Measurements from ENCODE around the gene TMEM106C.
"Not testable (repeated sequence)": the region's sequence is repeated elsewhere in the genome, so short reads cannot be mapped to it uniquely, and the experiment has no call there.

TMEM106C gene

DNA sequence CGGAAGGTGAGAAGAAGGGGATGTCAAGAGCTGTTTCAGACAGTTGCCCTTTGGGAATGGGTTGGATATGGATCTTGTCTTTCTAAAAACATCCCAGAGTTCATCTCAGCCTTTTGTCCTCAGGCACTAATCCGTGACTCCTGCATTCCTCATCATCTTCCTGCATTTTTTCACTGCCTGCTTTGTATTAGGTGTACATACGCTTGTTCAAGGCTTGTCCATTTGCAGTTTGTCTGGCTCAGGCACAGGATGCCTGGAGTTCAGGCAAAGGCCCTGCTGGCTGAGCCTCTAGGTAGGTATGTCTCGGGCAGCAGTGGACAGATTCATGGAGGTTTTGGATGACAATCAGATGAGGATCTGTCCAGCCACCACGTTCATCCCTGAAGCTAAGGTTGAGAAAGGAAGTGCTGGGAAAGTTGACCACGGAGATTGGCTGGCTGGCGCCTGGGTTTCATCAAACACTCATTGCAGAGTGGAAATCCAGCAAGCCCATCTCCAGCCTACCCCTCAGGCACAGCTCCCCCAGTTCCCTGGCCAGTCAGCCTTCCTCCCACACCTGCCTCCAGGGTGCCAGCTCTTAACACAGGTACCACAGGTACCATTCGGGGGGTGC is 12.4 kb upstream of the TMEM106C start:
- DNase-seq = no peak

DNA sequence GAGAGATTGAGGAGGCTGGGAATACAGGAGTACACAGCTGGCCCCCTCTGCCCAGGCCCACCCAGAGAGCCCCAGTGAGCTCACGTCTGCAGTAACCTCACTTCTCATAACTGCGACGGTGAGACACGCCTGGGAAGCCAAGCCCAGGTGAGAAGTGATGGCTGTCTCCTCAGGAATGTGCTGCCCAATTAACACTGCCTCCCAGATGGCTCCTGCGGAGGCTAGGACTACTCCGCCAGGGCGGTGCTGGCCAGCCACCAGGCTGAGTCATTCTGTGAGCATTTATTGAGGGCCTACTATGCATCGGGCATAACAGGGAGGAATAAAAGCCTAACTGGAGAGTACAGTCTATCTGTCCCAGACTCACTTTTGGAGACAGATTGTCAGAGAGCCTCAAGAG is 9.3 kb upstream of the TMEM106C start:
- DNase-seq = no peak

DNA sequence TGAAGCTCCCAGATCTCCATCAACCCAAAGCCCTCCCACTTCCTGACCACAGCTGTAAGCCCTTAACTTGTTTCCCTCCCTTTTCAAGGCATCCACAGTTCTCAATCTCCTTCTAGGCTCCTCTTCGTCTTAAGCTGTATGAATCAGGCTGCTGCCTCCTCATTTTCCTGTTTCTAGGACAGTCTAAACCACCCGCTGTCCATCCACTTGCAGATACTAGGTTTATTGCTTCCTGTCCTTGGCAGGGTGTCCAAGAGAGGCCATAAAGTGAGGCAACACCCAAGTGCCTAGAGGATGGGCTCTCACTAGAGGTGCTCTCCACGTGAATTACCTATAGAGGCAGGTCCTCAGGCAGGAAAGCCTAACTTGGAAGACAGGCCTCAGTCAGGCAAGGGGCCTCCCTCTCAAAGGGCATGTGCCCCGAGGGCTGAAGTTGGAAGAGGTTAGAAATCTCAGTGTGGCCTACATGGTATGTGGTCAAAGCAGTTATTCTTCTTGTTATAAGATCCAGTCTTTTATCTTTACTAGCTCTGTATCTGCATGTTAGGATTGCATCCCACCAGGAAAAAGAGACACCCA is 8.8 kb upstream of the TMEM106C start:
- no peak for DNase-seq

DNA sequence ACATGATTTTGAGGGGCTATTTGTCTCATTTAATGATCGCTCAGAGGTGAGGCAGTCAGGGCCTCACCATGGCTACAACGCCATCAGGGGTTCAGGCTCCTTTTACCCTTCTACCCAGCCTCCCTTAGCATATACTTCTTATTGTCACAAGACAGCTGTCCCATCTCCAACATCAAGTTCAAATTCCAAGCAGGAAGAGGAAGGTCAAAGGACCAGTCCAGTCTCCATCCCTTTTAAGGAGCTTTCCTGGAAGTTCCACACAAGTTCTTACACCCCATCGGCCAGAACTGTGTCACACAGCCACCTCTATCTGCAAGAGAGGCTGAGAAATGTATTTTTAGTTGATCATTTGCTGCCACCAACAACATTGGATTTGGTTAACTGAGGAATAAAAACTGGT is 8.3 kb upstream of the TMEM106C start:
- DNase-seq = no peak

DNA sequence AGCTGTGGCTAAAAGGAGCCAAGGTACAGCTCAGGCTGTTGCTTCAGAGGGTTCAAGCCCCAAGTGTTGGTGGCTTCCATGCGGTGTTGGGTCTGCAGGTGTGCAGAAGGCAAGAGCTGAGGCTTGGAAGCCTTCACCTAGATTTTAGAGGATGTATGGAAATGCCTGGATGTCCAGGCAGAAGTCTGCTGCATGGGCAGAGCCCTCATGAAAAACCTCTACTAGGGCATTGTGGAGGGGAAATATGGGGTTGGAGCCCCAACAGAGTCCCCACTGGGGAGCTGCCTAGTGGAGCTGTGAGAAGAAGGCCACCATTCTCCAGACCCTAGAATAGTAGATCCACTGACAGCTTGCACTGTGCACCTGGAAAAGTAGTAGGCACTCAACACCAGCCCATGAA is 5.7 kb upstream of the TMEM106C start:
- DNase-seq = not testable (repeated sequence)

DNA sequence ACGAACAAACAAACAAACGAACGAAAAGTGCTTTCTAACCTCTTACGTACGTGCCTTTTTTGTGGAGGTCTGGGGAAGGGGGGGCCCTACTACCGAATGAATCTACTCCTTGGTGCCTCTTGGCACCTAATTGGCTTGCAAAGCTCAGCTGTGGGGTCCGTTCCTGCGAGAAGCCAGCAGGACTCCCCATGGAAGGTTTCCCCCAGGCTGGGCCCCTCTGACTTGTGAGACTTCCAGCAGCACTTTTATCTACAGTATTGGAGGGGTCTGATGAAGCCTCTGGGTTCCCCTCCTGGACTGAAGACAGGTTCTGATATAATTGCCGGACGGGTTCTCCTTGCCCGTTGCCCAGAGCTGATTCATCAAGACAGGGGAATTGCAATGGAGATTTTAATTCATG is 1.2 kb upstream of the TMEM106C start:
- no peak for DNase-seq

DNA sequence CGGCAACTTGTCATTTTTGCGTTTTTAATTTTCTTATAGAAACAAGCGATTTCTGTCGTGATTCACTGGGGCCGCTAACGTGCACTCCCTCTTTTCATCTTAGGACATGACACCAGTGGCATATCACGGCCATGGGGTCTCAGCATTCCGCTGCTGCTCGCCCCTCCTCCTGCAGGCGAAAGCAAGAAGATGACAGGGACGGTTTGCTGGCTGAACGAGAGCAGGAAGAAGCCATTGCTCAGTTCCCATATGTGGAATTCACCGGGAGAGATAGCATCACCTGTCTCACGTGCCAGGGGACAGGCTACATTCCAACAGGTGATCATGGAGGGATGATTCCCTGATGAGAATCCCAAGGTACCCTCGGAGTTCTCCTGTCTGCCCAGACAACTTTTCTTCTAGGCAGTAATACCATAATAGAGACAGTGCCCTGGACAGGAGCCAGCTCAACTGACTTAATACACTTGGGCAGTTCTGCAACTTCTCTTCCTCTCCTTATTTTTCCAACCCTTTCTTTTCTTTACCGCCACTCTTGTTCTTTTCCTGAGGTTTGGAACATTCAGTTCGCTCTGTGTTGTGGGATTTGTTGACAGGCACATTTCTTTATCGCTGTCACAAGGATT is 821 bp downstream of the TMEM106C start:
- no peak for DNase-seq

DNA sequence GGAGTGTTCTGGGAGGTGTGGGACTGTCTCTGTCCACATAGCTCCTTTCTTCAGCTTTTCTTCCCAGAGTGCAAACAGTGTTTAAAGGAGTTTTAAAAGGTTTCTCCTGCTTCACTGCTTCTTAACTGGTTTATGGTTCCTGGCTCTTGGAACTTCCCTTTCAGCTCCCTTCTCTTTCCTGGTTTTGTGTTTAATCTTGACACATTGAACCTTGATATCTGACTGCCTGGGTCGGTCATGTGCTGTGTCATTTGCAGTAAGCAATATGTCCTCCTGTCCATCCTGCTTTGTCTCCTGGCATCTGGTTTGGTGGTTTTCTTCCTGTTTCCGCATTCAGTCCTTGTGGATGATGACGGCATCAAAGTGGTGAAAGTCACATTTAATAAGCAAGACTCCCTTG is 2.2 kb downstream of the TMEM106C start:
- no peak for DNase-seq

DNA sequence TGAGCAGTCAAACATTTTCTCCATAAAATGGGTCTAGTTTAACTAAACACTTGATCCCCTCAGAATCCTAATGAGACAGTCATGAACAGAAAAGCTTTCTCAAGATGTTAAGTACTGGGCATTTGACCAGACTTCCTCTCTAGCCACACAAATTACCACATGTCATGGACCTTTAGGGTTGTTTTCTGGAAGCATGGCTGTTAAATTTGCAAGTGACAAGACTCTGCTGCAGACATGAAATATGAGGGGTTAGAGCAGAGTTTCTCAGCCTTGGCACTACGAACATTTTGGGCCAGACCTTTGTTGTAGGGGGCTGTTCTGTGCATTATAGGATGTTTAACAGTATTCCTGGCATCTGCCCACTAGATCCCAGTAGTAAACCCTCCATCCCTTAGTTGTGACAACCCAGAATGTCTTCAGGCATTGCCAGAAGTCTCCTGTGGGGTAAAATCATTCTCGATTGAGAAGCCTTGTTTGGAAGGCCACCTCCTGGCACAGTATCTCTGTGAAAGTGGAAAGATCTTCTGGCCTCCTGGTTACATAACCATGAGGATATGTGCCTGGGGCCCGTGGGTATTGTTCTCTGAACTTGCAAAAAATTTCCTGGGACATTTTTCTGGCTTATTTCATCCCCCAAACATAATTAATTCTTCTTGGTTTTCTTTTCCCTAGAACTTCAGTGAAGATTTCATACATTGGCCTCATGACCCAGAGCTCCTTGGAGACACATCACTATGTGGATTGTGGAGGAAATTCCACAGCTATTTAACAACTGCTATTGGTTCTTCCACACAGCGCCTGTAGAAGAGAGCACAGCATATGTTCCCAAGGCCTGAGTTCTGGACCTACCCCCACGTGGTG is 4.3 kb downstream of the TMEM106C start:
- DNase-seq = no peak

DNA sequence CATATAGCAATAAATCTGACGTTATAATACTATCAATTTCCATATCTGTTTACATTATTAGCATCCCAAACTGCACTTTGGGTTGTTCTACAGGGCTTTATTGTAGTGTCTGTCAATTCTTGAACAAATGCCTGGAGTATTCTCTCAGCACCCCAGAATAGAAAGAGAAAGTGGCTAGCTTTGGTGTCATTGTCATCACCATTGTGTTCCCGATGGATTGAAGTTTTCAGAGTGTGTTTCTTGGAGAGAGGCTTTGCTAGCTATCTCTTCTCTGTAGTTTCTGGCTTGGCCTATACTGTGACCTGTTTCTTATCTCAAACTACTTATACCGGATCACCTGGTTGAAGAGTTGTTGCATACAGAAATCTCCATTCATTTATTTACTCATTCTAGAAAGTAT is 6.4 kb downstream of the TMEM106C start:
- no peak for DNase-seq

DNA sequence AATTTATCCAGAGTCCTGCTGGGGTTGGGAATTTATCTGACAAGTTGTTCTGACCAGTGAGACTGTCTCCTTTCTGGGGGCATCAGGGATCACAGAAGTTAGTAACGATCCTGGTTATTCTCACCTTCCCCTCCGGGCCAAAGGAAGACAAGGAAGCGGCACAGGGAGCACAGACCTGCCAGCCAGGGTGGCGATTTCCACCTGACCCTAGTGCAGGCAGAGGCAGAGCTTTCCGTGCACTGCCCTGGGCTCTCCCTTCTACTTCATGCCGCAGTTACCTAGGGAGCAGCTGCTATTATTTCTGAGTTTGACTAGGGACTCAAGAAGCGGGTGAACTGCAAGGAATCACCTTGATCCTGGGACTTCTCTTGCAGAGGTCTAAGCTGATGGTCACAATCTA is 7.4 kb downstream of the TMEM106C start:
- DNase-seq = no peak

DNA sequence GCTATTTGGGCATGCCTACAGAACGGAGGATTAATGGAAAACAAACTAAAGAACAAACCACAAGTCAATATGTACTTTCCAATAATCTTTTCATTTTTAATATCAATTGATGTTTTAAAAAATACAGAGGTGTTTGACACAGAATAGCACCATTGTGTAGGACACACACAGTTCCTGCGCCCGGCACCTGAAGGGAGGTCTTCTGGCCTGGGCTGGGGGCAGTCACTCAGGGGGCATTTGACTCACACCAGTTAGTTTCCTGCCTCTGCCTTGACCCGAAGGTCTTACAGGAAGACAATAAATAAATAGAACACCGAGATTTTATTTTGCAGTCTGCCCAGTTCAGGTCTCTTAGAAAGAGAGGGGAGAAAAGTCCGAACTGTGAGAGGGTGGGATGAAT is 9.5 kb downstream of the TMEM106C start:
- no peak for DNase-seq

DNA sequence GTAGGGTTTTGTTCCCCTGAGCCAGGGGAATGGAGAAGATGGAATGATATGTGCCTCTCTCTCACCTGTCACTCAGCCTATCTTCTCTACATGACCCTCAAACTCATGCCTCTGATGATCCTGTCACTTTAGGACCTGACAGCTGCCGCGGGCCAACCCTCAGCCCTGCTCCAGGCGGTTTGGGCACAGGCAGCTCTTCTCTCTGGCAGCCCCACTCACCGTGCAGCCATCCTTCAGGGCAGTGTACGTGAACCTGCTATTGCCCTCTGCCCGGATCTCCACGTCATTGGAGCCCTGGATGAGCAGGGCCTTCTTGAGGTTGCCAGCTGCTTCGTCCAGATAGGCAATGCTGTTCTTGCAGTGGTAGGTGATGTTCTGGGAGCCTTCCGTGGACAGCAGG is 10.5 kb downstream of the TMEM106C start:
- no peak for DNase-seq

DNA sequence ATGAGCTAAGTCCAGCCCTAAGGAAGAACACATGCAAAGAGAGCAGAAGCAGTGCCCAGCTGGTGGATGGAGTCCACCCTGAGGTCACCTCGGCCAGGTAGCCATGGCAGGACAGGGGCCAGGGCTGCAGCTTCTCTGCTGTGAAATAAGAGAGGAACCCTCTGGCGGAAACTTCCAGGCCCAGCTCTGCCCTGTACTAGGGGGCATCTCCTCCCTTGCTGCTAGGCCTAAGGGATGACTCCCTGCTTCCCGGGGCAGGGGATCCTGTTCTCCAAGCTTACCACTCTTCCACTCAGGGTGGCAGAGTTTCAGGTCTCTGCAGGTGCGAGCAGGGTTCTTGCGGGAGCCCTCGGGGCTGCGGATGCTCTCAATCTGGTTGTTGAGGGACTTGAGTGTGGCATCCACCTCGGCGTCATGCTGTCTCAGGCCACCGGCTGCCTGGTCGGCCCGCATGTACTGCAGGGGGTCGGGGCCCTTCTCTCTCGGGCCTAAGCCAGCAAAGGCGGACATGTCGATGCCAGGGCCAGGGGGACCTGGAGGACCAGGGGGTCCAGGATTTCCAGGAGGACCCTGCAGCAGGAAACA is 11.7 kb downstream of the TMEM106C start:
- no peak for DNase-seq

DNA sequence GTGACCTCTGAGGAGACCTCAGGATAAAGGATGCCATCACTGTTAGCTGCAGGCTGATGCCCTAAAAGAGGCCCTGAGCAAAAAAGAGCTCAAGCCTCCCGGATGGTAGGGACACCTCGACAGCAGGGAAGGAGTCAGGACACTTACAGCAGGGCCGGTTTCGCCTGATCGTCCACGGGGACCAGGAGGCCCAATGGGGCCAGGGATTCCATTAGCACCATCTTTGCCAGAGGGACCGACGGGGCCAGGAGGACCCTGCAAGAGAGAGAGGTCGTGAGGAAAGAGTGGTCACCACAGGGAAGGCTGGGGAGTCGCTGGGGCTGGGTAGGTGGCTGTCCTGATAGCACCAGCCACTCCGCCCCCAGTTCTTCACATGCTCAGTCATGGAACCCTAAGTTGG is 12.4 kb downstream of the TMEM106C start:
- DNase-seq = no peak

DNA sequence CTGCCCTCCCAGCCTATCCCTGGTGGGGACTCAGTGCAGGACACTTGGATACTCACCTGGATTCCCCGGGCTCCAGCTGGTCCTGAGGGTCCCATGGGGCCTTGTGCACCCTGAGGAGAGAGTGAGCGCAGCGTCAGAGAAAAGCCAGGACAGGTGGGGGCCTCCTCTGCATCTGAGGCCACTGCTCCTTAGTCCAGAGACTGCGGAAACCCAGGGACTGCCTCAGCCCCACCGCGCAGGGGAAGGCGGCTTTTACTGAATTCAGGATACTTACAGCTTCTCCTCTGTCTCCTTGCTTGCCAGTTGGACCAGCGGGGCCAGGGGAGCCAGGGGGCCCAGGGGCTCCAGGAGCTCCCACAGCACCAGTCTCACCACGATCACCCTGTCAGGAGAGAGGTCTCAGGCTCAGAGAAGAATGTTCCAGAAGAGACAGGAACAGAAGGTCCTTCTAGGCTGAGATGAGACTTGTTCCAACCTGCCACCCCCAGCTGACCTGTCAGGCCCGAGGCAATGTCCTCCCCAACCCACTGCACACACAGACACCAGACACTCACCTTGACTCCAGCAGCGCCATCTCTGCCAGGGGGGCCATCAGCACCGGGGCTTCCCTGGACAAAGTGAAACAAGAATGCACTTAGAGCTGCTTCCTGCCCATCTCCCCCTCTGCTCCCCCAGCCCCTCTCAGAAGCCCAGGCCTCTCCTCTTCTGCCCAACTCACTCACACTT is 13.8 kb downstream of the TMEM106C start:
- no peak for DNase-seq

DNA sequence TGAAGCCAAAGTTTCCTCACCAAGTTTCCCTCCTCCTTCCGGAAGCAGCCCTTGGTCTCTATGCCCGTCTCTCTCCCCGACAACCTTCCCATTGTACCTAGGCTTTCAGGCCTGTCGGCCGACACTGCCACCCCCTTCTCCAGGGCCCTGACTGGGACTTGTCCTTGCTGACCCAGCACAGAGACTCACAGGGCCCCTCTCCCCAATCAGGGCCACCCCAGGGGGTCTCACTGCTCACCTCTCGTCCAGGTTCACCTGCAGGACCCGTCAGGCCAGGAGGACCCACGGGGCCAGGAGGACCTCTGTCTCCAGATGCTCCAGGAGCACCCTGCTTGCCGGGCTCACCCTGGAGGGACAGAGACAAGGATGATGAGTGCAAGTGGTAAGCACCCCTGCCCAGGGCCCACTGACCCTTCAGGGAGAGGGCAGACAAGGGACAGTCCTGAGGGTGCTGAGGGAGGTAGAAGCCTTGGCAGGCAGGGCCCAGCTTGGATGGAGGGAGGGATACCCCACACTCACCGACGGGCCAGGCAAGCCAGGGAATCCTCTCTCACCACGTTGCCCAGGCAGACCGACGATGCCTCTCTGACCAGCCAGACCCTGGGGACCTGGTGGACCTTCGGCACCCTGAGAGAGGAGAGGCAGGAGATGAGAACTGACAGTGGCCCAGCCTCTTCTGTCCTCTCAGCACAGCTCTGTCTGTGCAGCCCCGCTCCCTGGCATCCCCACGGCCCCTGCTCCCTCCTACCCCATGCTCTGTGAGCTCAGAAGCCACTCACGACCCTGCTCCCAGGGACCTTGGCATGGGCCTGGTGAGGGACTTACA is 14.6 kb downstream of the TMEM106C start:
- no peak for DNase-seq

DNA sequence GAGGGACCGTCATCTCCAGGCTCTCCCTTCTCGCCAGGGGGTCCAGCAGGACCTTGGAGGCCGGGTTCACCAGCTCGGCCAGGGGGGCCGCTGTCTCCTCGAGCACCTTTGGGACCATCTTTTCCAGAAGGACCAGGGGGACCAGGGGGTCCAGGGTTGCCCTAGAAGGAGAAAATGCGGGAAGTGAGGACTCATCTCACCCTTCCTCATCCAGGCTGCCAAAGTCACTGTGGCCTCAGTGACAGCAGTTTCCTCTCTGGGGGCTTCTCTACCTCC is 15.1 kb downstream of the TMEM106C start:
- DNase-seq = no peak

DNA sequence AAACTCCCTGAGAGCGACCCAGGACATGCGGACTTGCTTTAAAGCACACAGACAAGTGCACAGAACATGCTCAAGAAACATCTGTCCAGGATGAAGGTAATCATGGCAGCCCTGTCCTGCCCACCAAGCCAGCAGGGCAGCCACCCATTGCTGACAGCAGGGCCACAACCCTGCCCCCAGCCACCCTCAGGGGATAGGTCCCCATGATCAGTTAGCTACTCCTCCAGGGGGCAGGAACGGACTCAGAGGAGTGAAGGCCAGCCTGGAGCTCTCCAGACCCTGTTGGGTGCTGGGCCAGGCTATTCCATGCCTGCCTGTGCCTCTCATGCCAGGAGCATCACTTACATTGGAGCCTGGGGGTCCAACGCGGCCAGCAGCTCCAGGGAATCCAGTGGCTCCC is 15.8 kb downstream of the TMEM106C start:
- DNase-seq = no peak

DNA sequence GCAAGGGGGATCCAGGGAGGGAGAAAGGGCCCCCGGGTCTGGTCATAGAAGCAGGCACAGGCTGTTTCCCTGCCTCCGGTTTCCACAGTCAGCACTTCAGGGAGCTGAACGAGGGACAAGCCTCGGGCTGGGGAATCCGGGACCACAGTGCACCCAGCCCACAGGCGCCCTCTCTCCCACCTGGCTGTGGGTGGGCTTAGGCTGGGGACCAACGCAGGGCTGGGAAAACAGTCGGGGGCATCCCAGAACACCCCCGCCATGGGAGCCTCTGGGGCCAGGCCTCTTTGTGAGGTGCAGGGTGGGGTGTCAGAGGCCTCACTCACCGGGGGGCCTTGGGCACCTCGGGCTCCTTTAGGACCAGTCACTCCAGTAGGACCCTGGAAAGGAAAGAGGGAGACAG is 16.3 kb downstream of the TMEM106C start:
- no peak for DNase-seq

DNA sequence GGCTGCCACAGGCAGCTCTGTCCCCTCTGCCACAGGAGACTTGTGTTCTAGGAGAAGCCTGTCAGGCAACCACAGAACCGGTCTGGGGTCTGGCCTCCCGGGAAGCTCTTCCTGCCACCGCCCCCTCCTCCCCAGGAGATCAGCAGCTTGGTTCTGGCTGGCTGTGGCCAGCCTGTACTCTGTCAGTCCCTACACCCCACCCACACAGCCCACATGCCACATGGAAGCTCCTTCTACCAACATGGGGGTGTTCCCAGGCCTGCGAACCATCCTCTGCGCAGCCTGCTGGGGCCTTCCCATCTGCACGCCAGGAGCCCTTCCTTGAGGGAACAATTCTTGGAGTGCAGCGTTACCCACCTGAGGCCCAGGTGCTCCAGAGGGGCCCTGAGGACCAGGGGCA is 16.8 kb downstream of the TMEM106C start:
- no peak for DNase-seq

Data from activated CD8-positive, alpha-beta memory T cell treated with anti-CD3 and anti-CD28 coated beads, Interleukin-2, amount 50 U/mL, for 48 hours (primary cell).